OCI-M2 (cell line): ENCODE data around the gene TFF2.

Experiments used
- DNase-seq: peaks from one replicate; lab custom pipeline; 2025; ENCODE audit not compliant: unreplicated experiment; lab: John Stamatoyannopoulos, UW

Gene TFF2

GRCh38 chr21:42350927-42351426 is at the start of gene TFF2:
TSS of gene TFF2 (minus strand) at chr21:42350994. CDS start at chr21:42350957, 37 bp downstream.
- no peak for DNase-seq

- DNase-seq, result no peak
These were observed 49.7 kb upstream of the TFF2 start for GRCh38 chr21:42400525-42400924.

GRCh38 chr21:42398436-42399028 is 47.7 kb upstream of the TFF2 start:
- no peak for DNase-seq

GRCh38 chr21:42397746-42398394 is 47.1 kb upstream of the TFF2 start:
- no peak for DNase-seq

GRCh38 chr21:42396799-42397745 is 46.3 kb upstream of the TFF2 start:
- no peak for DNase-seq

- no peak for DNase-seq
These were observed 45.3 kb upstream of the TFF2 start, which contains the start of gene TMPRSS3 for GRCh38 chr21:42395905-42396651. TSS of gene TMPRSS3 (minus strand) at chr21:42396052. CDS start at chr21:42395417, 635 bp downstream.

GRCh38 chr21:42395302-42395701 is 44.5 kb upstream of the TFF2 start:
- no peak for DNase-seq

- no peak for DNase-seq
These were observed 42.7 kb upstream of the TFF2 start for GRCh38 chr21:42393443-42393950.

- DNase-seq, result no peak
These were observed 42.1 kb upstream of the TFF2 start for GRCh38 chr21:42392731-42393442.

GRCh38 chr21:42391297-42391696 is 40.5 kb upstream of the TFF2 start:
- DNase-seq, result no peak

- no peak for DNase-seq
These were observed 39.9 kb upstream of the TFF2 start for GRCh38 chr21:42390696-42391095.

- DNase-seq, result no peak
These were observed 39.4 kb upstream of the TFF2 start for GRCh38 chr21:42390193-42390592.

GRCh38 chr21:42389449-42389835 is 38.6 kb upstream of the TFF2 start:
- DNase-seq, result no peak

GRCh38 chr21:42388740-42389448 is 38.1 kb upstream of the TFF2 start:
- no peak for DNase-seq

GRCh38 chr21:42387843-42388340 is 37.1 kb upstream of the TFF2 start:
- DNase-seq, result no peak

- no peak for DNase-seq
These were observed 36.4 kb upstream of the TFF2 start for GRCh38 chr21:42387164-42387563.

- DNase-seq, result no peak
These were observed 35.3 kb upstream of the TFF2 start for GRCh38 chr21:42386034-42386591.

- DNase-seq, result no peak
These were observed 34.8 kb upstream of the TFF2 start for GRCh38 chr21:42385619-42386018.

- DNase-seq, result no peak
These were observed 34.2 kb upstream of the TFF2 start for GRCh38 chr21:42384989-42385388.
